ENCODE measurements around the gene CLPX. TPM values are rescaled to one million over a fixed set of nuclear protein-coding genes. Genes with fewer than 3 reads are reported as not detected.

Gene CLPX
- total and polyA plus RNA-seq, 9 of the 15 experiments (the other 6 are each of a cell fraction or from before 2014, with no cell fraction given), result 11.2 to 83.3 (median 51.3) TPM

DNA sequence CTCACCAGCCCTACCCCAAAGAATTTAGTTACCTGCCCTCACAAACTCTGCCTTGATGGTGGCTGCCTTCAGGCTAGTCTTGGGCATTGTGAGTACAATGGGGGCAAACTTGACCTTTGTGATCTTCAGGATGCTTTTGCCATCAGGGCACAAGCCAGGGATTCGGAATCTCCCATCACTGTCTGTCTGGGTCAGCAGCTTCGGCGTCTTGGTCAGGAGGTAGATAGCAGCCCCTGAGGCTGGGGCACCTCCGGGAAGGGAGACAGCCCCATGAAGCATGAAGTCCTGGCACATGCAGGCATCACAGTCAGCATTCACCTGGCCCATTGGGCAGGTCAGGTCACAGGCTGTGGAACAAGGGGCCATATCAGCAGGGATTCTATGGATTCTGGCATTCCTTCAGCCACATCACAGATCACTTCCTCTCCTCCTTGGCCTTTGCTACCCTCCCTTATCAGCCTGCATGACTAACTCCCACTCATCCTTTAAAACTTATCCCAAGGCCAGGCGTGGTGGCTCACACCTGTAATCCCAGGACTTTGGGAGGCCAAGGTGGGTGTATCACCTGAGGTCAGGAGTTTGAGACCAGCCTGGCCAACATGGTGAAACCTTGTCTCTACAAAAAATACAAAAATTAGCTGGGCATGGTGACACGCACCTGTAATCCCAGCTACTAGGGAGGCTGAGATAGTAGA lies 19.2 kb upstream of the CLPX start:
- FAIRE-seq (no peak), ATAC-seq (no peak), DNase-seq (ENCODE audit: extremely low read depth in 1 of 4, low spot score in 3 of 4) (no peak)
- peaks cover 0 to 8% of the 10 kb centered on the region in 2 experiments; a peak in 1 of 5 replicates for H3K4me1 ChIP-seq (replicated peaks in 1 of 2; ENCODE audit: control insufficient read depth in 2 of 2, insufficient read depth in 2 of 2, low read length in 2 of 2)
- in situ Hi-C loops (cut with MboI), result no loop called here
- no peak overlapping the region for H2AFZ ChIP-seq (ENCODE audit: low read depth, low read length)
- peak overlapping the region in 1 of 2 experiments; percentile 58; a peak in 1 of 4 replicates for H3K9ac ChIP-seq (ENCODE audit: insufficient read depth in 1 of 2, low read depth in 2 of 2, low read length in 2 of 2)
- WGBS (ENCODE audit: insufficient coverage, low coverage, missing lambda C conversion rate), result 21% methylated on average over 6 of the region's 6 CpGs
- H3K79me2 ChIP-seq (ENCODE audit: control insufficient read depth, insufficient read depth, low read length), result no peaks in the 10 kb centered on the region
- H3K9me3 ChIP-seq (replicated peaks; ENCODE audit: control insufficient read depth, insufficient read depth, low read depth, low read length), result no peaks in the 10 kb centered on the region
- H3K36me3 ChIP-seq (ENCODE audit: control insufficient read depth, insufficient read depth, low read length), result no peaks in the 10 kb centered on the region
- H3K4me3 ChIP-seq, result no peak overlapping the region
- no peaks in the 10 kb centered on the region for H4K20me1 ChIP-seq (replicated peaks; ENCODE audit: control insufficient read depth, insufficient read depth, low read length)
- CTCF ChIA-PET (ENCODE audit: low intra/inter-chr PET ratio), result no interaction called here
- no peak overlapping the region for H3K4me2 ChIP-seq (ENCODE audit: insufficient read depth, low read length)
- H3K27ac ChIP-seq (ENCODE audit: extremely low read depth, low read depth, low read length), result no peak overlapping the region
- BruUV-seq (replicated peaks), result no TSS peak
- H3K27me3 ChIP-seq (ENCODE audit: control insufficient read depth in 2 of 2, insufficient read depth in 2 of 2, low read length in 2 of 2), result peaks cover 20 to 43% of the 10 kb centered on the region in 2 experiments
- peaks cover 3% of the 10 kb centered on the region for H3K9me1 ChIP-seq (ENCODE audit: control insufficient read depth, insufficient read depth, low read length)
- POLR2A ChIA-PET, result interaction anchor here (3.9 kb wide), 1 partner anchor 101 kb away, joined by 18 read pairs; the partner anchor contains the start of gene RNU5B-1
- intact Hi-C loops (cut with micrococcal nuclease), result no loop called here
- TF ChIP-seq HDAC3 (IDR thresholded peaks at IDR 0.05; ENCODE audit: borderline replicate concordance, partially characterized antibody) (no peak), NRF1 (conservative IDR thresholded peaks at IDR 0.05 in 1 of 2, IDR thresholded peaks at IDR 0.05 in 1 of 2) (no peak), FOXJ2 (tag; IDR thresholded peaks at IDR 0.05) (no peak), SMAD1 (IDR thresholded peaks at IDR 0.05; ENCODE audit: low read depth, low read length, partially characterized antibody) (no peak), ERF (CRISPR knock-in tag; IDR thresholded peaks at IDR 0.05) (no peak), ZNF766 (CRISPR knock-in tag; conservative IDR thresholded peaks at IDR 0.05) (no peak), GABPB2 (CRISPR knock-in tag; conservative IDR thresholded peaks at IDR 0.05) (no peak), CBFA2T2 (conservative IDR thresholded peaks at IDR 0.05) (peak; percentile 17; the same call in 1 of the 2 replicates), CBX5 (IDR thresholded peaks at IDR 0.05; ENCODE audit: borderline replicate concordance, low read depth) (no peak), ASH1L (IDR thresholded peaks at IDR 0.05; ENCODE audit: borderline replicate concordance, low read depth, partially characterized antibody) (no peak)
- TF ChIP-seq, protein P1, sequence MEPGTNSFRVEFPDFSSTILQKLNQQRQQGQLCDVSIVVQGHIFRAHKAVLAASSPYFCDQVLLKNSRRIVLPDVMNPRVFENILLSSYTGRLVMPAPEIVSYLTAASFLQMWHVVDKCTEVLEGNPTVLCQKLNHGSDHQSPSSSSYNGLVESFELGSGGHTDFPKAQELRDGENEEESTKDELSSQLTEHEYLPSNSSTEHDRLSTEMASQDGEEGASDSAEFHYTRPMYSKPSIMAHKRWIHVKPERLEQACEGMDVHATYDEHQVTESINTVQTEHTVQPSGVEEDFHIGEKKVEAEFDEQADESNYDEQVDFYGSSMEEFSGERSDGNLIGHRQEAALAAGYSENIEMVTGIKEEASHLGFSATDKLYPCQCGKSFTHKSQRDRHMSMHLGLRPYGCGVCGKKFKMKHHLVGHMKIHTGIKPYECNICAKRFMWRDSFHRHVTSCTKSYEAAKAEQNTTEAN (CRISPR knock-in tag; IDR thresholded peaks at IDR 0.05), result no peak
- TF ChIP-seq, protein P2, sequence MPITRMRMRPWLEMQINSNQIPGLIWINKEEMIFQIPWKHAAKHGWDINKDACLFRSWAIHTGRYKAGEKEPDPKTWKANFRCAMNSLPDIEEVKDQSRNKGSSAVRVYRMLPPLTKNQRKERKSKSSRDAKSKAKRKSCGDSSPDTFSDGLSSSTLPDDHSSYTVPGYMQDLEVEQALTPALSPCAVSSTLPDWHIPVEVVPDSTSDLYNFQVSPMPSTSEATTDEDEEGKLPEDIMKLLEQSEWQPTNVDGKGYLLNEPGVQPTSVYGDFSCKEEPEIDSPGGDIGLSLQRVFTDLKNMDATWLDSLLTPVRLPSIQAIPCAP (CRISPR knock-in tag; IDR thresholded peaks at IDR 0.05; ENCODE audit: borderline replicate concordance), result no peak
- TF ChIP-seq, protein P3, sequence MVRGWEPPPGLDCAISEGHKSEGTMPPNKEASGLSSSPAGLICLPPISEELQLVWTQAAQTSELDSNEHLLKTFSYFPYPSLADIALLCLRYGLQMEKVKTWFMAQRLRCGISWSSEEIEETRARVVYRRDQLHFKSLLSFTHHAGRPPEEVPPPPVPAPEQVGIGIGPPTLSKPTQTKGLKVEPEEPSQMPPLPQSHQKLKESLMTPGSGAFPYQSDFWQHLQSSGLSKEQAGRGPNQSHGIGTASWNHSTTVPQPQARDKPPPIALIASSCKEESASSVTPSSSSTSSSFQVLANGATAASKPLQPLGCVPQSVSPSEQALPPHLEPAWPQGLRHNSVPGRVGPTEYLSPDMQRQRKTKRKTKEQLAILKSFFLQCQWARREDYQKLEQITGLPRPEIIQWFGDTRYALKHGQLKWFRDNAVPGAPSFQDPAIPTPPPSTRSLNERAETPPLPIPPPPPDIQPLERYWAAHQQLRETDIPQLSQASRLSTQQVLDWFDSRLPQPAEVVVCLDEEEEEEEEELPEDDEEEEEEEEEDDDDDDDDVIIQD (CRISPR knock-in tag; IDR thresholded peaks at IDR 0.05), result no peak
- TF ChIP-seq, protein P4, sequence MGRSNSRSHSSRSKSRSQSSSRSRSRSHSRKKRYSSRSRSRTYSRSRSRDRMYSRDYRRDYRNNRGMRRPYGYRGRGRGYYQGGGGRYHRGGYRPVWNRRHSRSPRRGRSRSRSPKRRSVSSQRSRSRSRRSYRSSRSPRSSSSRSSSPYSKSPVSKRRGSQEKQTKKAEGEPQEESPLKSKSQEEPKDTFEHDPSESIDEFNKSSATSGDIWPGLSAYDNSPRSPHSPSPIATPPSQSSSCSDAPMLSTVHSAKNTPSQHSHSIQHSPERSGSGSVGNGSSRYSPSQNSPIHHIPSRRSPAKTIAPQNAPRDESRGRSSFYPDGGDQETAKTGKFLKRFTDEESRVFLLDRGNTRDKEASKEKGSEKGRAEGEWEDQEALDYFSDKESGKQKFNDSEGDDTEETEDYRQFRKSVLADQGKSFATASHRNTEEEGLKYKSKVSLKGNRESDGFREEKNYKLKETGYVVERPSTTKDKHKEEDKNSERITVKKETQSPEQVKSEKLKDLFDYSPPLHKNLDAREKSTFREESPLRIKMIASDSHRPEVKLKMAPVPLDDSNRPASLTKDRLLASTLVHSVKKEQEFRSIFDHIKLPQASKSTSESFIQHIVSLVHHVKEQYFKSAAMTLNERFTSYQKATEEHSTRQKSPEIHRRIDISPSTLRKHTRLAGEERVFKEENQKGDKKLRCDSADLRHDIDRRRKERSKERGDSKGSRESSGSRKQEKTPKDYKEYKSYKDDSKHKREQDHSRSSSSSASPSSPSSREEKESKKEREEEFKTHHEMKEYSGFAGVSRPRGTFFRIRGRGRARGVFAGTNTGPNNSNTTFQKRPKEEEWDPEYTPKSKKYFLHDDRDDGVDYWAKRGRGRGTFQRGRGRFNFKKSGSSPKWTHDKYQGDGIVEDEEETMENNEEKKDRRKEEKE (IDR thresholded peaks at IDR 0.05; ENCODE audit: borderline replicate concordance in 1 of 2, control insufficient read depth in 1 of 2, low read depth in 2 of 2, low read length in 1 of 2), result no peak

Measured in K562 (cell line).